Tibial nerve (tissue), 4 donors: ENCODE data around the gene HNRNPDL.
"Not testable (repeated sequence)": the region's sequence is repeated elsewhere in the genome, so short reads cannot be mapped to it uniquely, and the experiment has no call there.

ENCODE experiments used
- EP300 ChIP-seq, 2 donors: sonication (generic); formaldehyde crosslinking; IDR thresholded peaks; one replicate each; pipeline ENCODE4 v1.6.1; 2017; ENCODE audit warnings: antibody characterized with exemption in 2 of 2, mild to moderate bottlenecking in 1 of 2
- POLR2A ChIP-seq, 2 donors: fragments of 450-650 bp; IDR thresholded peaks; one replicate each; pipeline ENCODE4 v1.6.1; 2017; ENCODE audit warnings: antibody characterized with exemption in 2 of 2, mild to moderate bottlenecking in 2 of 2, moderate library complexity in 2 of 2
- TF ChIP-seq, protein P1 (sequence below), 5 experiments: fragments of 200-600 bp in 3 of 5; fragments of 450-650 bp in 2 of 5; sonication (generic) in 3 of 5; IDR thresholded peaks; one replicate each; pipeline ENCODE4 v1.5.1; 2016 to 2019; ENCODE audit warnings: antibody characterized with exemption in 5 of 5, mild to moderate bottlenecking in 3 of 5, moderate library complexity in 2 of 5

DNA sequence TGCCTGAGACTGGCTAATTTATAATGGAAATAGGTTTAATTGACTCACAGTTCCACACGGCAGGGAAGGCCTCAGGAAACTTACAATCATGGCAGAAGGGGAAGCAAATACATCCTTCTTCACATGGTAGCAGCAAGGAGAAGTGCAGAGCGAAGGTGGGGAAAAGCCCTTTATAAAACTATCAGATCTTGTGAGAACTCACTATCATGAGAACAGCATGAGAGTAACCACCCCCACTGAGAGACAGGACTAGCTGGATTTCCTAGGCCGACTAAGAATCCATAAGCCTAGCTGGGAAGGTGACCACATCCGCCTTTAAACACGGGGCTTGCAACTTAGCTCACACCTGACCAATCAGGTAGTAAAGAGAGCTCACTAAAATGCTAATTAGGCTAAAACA lies 42.8 kb upstream of the HNRNPDL start:
- not testable (repeated sequence) for TF ChIP-seq POLR2A, EP300 (IDR thresholded peaks at IDR 0.05)
- TF ChIP-seq, protein P1, sequence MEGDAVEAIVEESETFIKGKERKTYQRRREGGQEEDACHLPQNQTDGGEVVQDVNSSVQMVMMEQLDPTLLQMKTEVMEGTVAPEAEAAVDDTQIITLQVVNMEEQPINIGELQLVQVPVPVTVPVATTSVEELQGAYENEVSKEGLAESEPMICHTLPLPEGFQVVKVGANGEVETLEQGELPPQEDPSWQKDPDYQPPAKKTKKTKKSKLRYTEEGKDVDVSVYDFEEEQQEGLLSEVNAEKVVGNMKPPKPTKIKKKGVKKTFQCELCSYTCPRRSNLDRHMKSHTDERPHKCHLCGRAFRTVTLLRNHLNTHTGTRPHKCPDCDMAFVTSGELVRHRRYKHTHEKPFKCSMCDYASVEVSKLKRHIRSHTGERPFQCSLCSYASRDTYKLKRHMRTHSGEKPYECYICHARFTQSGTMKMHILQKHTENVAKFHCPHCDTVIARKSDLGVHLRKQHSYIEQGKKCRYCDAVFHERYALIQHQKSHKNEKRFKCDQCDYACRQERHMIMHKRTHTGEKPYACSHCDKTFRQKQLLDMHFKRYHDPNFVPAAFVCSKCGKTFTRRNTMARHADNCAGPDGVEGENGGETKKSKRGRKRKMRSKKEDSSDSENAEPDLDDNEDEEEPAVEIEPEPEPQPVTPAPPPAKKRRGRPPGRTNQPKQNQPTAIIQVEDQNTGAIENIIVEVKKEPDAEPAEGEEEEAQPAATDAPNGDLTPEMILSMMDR (IDR thresholded peaks at IDR 0.05): not testable (repeated sequence)
